Lower leg skin (tissue), 3 donors: ENCODE results near the gene BMP2.

Experiments
- CTCF ChIP-seq, 3 donors: fragments of 450-650 bp; IDR thresholded peaks; one replicate each; pipeline ENCODE4 v1.5.1; 2016; ENCODE audit warnings: antibody characterized with exemption in 3 of 3, mild to moderate bottlenecking in 3 of 3, moderate library complexity in 2 of 3
- POLR2A ChIP-seq, 2 donors: fragments of 450-650 bp; IDR thresholded peaks; one replicate each; pipeline ENCODE4 v1.6.1; 2016 to 2017; ENCODE audit warnings: antibody characterized with exemption in 2 of 2, mild to moderate bottlenecking in 1 of 2, moderate library complexity in 1 of 2

GRCh38 chr20:6756693-6757595 lies 10.5 kb upstream of the BMP2 start:
- TF ChIP-seq CTCF (IDR thresholded peaks at IDR 0.05) (no peak), POLR2A (IDR thresholded peaks at IDR 0.05) (no peak)
